ENCODE results near the gene ECD.

DNA sequence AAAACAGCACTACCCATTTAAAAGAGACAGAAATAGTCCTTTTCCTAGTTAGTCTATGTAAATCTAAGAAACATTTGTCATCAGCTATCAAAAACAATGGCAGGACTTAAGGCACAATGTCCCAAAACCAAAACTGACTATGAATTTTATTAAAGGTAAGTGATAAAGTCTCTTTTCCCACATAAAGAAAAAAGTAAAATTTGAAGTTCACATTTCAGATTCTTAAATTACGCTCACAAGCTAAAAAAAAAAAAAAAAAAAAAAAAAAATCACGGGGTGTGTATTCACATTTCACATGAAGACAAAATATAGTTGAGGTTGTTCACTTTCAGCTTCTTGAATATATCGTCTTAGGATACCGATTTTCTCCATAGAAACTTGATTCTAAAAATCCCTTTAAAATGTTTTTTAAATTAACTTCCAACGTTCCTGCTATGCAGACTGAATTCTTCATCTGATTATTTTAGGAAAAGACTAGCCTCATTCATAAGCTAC lies 72.8 kb downstream of the ECD start:
- TF ChIP-seq, protein P1, sequence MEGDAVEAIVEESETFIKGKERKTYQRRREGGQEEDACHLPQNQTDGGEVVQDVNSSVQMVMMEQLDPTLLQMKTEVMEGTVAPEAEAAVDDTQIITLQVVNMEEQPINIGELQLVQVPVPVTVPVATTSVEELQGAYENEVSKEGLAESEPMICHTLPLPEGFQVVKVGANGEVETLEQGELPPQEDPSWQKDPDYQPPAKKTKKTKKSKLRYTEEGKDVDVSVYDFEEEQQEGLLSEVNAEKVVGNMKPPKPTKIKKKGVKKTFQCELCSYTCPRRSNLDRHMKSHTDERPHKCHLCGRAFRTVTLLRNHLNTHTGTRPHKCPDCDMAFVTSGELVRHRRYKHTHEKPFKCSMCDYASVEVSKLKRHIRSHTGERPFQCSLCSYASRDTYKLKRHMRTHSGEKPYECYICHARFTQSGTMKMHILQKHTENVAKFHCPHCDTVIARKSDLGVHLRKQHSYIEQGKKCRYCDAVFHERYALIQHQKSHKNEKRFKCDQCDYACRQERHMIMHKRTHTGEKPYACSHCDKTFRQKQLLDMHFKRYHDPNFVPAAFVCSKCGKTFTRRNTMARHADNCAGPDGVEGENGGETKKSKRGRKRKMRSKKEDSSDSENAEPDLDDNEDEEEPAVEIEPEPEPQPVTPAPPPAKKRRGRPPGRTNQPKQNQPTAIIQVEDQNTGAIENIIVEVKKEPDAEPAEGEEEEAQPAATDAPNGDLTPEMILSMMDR (IDR thresholded peaks at IDR 0.05 in 2 of 3, conservative IDR thresholded peaks at IDR 0.05 in 1 of 3; ENCODE audit: borderline replicate concordance in 1 of 3, insufficient read depth in 1 of 3, low read depth in 2 of 3, low read length in 2 of 3) = no peak
- TF ChIP-seq EZH2phosphoT487 (IDR thresholded peaks at IDR 0.05; ENCODE audit: borderline replicate concordance) (no peak), SRF (IDR thresholded peaks at IDR 0.05; ENCODE audit: low read depth) (no peak), RAD21 (IDR thresholded peaks at IDR 0.05; ENCODE audit: low read depth) (no peak), YY1 (IDR thresholded peaks at IDR 0.05; ENCODE audit: extremely low read depth, insufficient replicate concordance, low read depth, low read length) (no peak), ZNF274 (IDR thresholded peaks at IDR 0.05; ENCODE audit: low read depth, low read length) (no peak), CEBPB (IDR thresholded peaks at IDR 0.05; ENCODE audit: low read depth) (no peak)
- TF ChIP-seq, protein P2, sequence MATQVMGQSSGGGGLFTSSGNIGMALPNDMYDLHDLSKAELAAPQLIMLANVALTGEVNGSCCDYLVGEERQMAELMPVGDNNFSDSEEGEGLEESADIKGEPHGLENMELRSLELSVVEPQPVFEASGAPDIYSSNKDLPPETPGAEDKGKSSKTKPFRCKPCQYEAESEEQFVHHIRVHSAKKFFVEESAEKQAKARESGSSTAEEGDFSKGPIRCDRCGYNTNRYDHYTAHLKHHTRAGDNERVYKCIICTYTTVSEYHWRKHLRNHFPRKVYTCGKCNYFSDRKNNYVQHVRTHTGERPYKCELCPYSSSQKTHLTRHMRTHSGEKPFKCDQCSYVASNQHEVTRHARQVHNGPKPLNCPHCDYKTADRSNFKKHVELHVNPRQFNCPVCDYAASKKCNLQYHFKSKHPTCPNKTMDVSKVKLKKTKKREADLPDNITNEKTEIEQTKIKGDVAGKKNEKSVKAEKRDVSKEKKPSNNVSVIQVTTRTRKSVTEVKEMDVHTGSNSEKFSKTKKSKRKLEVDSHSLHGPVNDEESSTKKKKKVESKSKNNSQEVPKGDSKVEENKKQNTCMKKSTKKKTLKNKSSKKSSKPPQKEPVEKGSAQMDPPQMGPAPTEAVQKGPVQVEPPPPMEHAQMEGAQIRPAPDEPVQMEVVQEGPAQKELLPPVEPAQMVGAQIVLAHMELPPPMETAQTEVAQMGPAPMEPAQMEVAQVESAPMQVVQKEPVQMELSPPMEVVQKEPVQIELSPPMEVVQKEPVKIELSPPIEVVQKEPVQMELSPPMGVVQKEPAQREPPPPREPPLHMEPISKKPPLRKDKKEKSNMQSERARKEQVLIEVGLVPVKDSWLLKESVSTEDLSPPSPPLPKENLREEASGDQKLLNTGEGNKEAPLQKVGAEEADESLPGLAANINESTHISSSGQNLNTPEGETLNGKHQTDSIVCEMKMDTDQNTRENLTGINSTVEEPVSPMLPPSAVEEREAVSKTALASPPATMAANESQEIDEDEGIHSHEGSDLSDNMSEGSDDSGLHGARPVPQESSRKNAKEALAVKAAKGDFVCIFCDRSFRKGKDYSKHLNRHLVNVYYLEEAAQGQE (IDR thresholded peaks at IDR 0.05; ENCODE audit: low read depth) = no peak

All from HCT116 (cell line).